SK-N-SH treated with all-trans-retinoic acid at 6 μM for 48 hours (cell line): ENCODE results near the gene CDK14.

Experiments used
- ATAC-seq: fragments of 200-7000 bp; cut with Tn5 transposase; 3 replicates; pipeline ENCODE4 v1.9.1; 2020; ENCODE audit warnings: mild to moderate bottlenecking, moderate library complexity
- ARNTL ChIP-seq: fragments of 450-650 bp; formaldehyde crosslinking; IDR thresholded peaks from 2 replicates; pipeline ENCODE4 v1.5.0; 2020; ENCODE audit warnings: low read depth, mild to moderate bottlenecking, moderate library complexity, borderline replicate concordance
- ESRRG ChIP-seq: fragments of 250-450 bp; sonication (Bioruptor Pico); IDR thresholded peaks from 2 replicates; pipeline ENCODE4 v1.6.1; 2021; ENCODE audit warnings: mild to moderate bottlenecking
- GLIS3 ChIP-seq: fragments of 250-450 bp; sonication (Bioruptor Pico); IDR thresholded peaks from 2 replicates; pipeline ENCODE4 v1.5.0; 2020; ENCODE audit warnings: mild to moderate bottlenecking, moderate library complexity
- ISL1 ChIP-seq: fragments of 250-450 bp; sonication (Bioruptor Pico); IDR thresholded peaks from 2 replicates; pipeline ENCODE4 v2.1.2; 2022; ENCODE audit warnings: mild to moderate bottlenecking, moderate library complexity
- OSR1 ChIP-seq: fragments of 250-450 bp; sonication (Bioruptor Pico); IDR thresholded peaks from 2 replicates; pipeline ENCODE4 v1.8.0; 2022; ENCODE audit warnings: moderate library complexity, mild to moderate bottlenecking, inconsistent platforms
- RARB ChIP-seq: fragments of 250-450 bp; sonication (Bioruptor Pico); IDR thresholded peaks from 2 replicates; pipeline ENCODE4 v1.8.0; 2021; ENCODE audit warnings: mild to moderate bottlenecking, moderate library complexity
- SNAI2 ChIP-seq: fragments of 250-450 bp; sonication (Bioruptor Pico); IDR thresholded peaks from 2 replicates; pipeline ENCODE4 v1.5.0; 2020; ENCODE audit warnings: mild to moderate bottlenecking, moderate library complexity
- TCF4 ChIP-seq: fragments of 250-450 bp; sonication (Bioruptor Pico); IDR thresholded peaks from 2 replicates; pipeline ENCODE4 v1.8.0; 2021; ENCODE audit warnings: mild to moderate bottlenecking, moderate library complexity, borderline replicate concordance
- TOX ChIP-seq: fragments of 250-450 bp; sonication (Bioruptor Pico); IDR thresholded peaks from 2 replicates; pipeline ENCODE4 v1.8.0; 2021; ENCODE audit warnings: mild to moderate bottlenecking, moderate library complexity, borderline replicate concordance
- TSHZ2 ChIP-seq: fragments of 250-450 bp; sonication (Bioruptor Pico); IDR thresholded peaks from 2 replicates; pipeline ENCODE4 v1.5.0; 2020; ENCODE audit warnings: mild to moderate bottlenecking, moderate library complexity
- ZFP3 ChIP-seq: fragments of 250-450 bp; sonication (Bioruptor Pico); IDR thresholded peaks from 2 replicates; pipeline ENCODE4 v1.5.0; 2020; ENCODE audit warnings: mild to moderate bottlenecking, moderate library complexity
- ZFP30 ChIP-seq: fragments of 450-650 bp; formaldehyde crosslinking; IDR thresholded peaks from 2 replicates; pipeline ENCODE4 v1.5.0; 2022; ENCODE audit warnings: mild to moderate bottlenecking, moderate library complexity
- ZNF565 ChIP-seq: fragments of 450-650 bp; formaldehyde crosslinking; conservative IDR thresholded peaks from 2 replicates; pipeline ENCODE4 v1.5.0; 2020; ENCODE audit warnings: low read depth, mild to moderate bottlenecking, moderate library complexity
- TF ChIP-seq, protein P1 (sequence below): fragments of 250-450 bp; sonication (Bioruptor Pico); IDR thresholded peaks from 2 replicates; pipeline ENCODE4 v1.5.1; 2021; ENCODE audit warnings: mild to moderate bottlenecking, moderate library complexity
- TF ChIP-seq, protein P2 (sequence below): fragments of 250-450 bp; sonication (Bioruptor Pico); IDR thresholded peaks from 2 replicates; pipeline ENCODE4 v1.8.0; 2020; ENCODE audit warnings: mild to moderate bottlenecking, moderate library complexity, borderline replicate concordance
- TF ChIP-seq, protein P3 (sequence below): fragments of 250-450 bp; sonication (Bioruptor Pico); IDR thresholded peaks from 2 replicates; pipeline ENCODE4 v1.8.0; 2021; ENCODE audit warnings: low read depth, mild to moderate bottlenecking, moderate library complexity, borderline replicate concordance

CDK14 gene

GRCh38 chr7:90939666-90940065, 343.5 kb downstream of the CDK14 start (continued):
- TF ChIP-seq, protein P1, sequence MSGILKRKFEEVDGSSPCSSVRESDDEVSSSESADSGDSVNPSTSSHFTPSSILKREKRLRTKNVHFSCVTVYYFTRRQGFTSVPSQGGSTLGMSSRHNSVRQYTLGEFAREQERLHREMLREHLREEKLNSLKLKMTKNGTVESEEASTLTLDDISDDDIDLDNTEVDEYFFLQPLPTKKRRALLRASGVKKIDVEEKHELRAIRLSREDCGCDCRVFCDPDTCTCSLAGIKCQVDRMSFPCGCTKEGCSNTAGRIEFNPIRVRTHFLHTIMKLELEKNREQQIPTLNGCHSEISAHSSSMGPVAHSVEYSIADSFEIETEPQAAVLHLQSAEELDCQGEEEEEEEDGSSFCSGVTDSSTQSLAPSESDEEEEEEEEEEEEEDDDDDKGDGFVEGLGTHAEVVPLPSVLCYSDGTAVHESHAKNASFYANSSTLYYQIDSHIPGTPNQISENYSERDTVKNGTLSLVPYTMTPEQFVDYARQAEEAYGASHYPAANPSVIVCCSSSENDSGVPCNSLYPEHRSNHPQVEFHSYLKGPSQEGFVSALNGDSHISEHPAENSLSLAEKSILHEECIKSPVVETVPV (CRISPR knock-in tag), result no peak
- TF ChIP-seq, protein P2, sequence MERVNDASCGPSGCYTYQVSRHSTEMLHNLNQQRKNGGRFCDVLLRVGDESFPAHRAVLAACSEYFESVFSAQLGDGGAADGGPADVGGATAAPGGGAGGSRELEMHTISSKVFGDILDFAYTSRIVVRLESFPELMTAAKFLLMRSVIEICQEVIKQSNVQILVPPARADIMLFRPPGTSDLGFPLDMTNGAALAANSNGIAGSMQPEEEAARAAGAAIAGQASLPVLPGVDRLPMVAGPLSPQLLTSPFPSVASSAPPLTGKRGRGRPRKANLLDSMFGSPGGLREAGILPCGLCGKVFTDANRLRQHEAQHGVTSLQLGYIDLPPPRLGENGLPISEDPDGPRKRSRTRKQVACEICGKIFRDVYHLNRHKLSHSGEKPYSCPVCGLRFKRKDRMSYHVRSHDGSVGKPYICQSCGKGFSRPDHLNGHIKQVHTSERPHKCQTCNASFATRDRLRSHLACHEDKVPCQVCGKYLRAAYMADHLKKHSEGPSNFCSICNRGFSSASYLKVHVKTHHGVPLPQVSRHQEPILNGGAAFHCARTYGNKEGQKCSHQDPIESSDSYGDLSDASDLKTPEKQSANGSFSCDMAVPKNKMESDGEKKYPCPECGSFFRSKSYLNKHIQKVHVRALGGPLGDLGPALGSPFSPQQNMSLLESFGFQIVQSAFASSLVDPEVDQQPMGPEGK (CRISPR knock-in tag), result no peak
- TF ChIP-seq, all 23 proteins: peak for 0

DNA sequence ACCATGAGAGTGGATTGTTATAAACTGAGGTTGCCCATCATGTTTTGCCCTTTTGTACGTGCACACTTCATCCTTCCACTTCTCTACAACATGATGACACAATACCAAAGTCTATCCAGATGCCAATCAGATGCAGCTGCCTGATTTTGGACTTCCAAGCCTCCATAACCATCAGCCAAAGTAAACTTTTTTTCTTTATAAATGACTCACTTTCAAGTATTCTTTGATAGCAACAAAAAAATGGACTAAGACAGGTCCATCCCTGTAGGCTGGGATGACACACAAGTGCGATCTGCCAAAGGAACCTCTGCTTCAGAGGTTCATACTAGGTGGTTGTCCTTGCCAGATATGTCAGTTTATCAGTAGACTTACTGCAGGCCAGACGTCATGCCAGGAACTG, 347.9 kb downstream of the CDK14 start:
- ATAC-seq, result no peak
- TF ChIP-seq ARNTL (CRISPR knock-in tag), result no peak
- TF ChIP-seq TCF4 (CRISPR knock-in tag), result no peak
- no peak for TF ChIP-seq ESRRG (CRISPR knock-in tag)
- no peak for TF ChIP-seq TOX (CRISPR knock-in tag)
- no peak for TF ChIP-seq RARB (CRISPR knock-in tag)
- TF ChIP-seq, protein P2 (CRISPR knock-in tag), result no peak
- TF ChIP-seq OSR1 (CRISPR knock-in tag), result no peak
- TF ChIP-seq ZFP30, result no peak
- no peak for TF ChIP-seq ZNF565 (CRISPR knock-in tag)
- TF ChIP-seq, protein P3, sequence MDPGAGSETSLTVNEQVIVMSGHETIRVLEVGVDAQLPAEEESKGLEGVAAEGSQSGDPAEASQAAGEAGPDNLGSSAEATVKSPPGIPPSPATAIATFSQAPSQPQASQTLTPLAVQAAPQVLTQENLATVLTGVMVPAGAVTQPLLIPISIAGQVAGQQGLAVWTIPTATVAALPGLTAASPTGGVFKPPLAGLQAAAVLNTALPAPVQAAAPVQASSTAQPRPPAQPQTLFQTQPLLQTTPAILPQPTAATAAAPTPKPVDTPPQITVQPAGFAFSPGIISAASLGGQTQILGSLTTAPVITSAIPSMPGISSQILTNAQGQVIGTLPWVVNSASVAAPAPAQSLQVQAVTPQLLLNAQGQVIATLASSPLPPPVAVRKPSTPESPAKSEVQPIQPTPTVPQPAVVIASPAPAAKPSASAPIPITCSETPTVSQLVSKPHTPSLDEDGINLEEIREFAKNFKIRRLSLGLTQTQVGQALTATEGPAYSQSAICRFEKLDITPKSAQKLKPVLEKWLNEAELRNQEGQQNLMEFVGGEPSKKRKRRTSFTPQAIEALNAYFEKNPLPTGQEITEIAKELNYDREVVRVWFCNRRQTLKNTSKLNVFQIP, result no peak
- TF ChIP-seq ZFP3 (CRISPR knock-in tag), result no peak

GRCh38 chr7:90945104-90945787, 349.1 kb downstream of the CDK14 start:
- TF ChIP-seq ESRRG (CRISPR knock-in tag) (no peak), TSHZ2 (CRISPR knock-in tag) (no peak), SNAI2 (CRISPR knock-in tag) (no peak), TOX (CRISPR knock-in tag) (no peak), GLIS3 (no peak), RARB (CRISPR knock-in tag) (no peak), ISL1 (CRISPR knock-in tag) (no peak), TCF4 (CRISPR knock-in tag) (no peak)
- TF ChIP-seq, protein P1 (CRISPR knock-in tag), result no peak
- no peak for ATAC-seq
